Endometrium (tissue), 2 donors: ENCODE data around the gene APLF.

Experiments used
- FAIRE-seq: peaks from 2 replicates; lab custom pipeline; 2012; peaks lifted over from hg19 to GRCh38; lab: Jason Lieb, UNC
- donor health status: control.
- donor health status: control.

The APLF gene, protein sequence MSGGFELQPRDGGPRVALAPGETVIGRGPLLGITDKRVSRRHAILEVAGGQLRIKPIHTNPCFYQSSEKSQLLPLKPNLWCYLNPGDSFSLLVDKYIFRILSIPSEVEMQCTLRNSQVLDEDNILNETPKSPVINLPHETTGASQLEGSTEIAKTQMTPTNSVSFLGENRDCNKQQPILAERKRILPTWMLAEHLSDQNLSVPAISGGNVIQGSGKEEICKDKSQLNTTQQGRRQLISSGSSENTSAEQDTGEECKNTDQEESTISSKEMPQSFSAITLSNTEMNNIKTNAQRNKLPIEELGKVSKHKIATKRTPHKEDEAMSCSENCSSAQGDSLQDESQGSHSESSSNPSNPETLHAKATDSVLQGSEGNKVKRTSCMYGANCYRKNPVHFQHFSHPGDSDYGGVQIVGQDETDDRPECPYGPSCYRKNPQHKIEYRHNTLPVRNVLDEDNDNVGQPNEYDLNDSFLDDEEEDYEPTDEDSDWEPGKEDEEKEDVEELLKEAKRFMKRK

DNA sequence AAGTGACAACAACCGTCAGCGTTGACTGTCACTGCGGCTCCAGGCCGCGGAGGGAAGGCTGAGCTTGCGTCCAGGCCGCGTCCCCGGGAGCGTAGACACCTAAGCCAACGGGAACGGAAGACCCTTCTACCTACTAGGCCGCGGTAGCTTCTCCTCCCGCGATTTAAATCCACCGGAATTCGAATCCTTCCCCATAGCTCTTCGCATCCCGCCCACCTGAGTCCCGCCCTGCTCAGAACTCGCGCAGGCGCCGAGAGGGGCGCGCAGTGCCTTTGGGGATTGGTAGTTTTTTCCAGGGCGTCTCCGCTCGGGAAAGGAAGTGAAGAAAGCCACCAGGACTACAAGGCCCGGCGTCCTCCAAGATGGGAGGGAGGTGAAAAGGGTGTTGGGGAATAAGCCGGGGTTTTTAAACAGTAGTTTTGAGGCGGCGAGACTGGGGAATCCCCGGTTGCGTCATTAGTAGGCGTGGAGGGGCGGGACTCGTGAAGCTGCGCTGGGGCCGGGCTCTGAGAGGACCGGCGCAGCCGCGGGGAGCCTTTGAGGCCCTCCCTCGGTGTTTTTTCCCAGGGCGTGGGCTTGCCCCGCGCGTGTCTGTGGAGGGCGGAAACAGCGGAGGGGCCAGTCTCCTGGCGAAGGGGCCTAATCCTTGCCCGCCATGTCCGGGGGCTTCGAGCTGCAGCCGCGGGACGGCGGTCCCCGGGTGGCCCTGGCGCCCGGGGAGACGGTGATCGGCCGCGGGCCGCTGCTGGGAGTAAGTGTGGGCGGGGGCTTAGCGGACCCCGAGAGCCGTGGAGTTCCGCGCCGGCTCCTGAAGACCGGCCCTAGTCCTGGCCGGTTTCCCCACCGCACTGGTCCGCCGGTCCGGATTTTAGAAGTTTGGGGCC is at the start of gene APLF, which contains the start of gene FBXO48:
APLF (plus strand) TSS at position 509 of the 884 bp plus-strand sequence; CDS start at position 656, 147 bp downstream.
FBXO48 (minus strand) TSS at position 218 of the 884 bp plus-strand sequence. CDS start 2,149 bp downstream, outside the sequence.
- FAIRE-seq = peak; percentile 98

DNA sequence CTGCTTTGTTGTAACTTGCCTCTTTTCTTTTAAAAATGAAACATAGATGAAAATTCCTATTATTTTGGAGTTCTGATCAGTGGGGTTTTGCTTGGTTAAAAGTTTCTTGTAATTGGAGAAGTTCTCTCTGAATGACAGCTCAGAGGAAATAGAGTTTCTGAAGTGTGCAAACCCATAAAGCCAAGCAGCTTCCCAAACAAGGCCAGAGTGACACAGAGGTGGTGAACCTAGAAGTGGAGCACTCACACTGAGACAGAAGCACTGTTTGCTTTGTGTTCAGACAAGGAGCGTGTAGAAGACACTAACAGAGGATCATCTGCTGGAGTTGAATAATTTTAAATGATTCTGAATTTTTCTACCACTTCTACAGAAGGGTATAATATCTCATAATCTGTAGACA is 49.5 kb upstream of the APLF start:
- no peak for FAIRE-seq

DNA sequence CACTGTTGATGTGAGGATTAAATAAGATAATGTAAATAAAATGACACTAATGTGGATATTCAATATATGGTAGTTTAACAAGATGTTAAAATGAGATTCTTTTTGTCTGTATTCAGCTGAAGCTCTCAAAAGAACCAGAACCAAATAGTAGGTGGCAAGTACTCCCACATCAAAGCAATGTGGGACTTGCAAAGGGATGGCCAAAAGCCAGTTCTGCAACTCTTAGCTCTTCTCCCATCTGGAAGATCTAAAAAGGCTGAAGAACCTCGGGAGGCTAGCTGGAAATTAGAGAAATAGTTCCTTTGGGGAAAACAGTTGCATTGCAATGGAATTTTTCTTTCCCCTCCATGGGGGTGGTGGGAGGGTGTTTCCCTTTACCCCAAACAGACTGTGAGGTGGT is 49.0 kb upstream of the APLF start:
- no peak for FAIRE-seq

DNA sequence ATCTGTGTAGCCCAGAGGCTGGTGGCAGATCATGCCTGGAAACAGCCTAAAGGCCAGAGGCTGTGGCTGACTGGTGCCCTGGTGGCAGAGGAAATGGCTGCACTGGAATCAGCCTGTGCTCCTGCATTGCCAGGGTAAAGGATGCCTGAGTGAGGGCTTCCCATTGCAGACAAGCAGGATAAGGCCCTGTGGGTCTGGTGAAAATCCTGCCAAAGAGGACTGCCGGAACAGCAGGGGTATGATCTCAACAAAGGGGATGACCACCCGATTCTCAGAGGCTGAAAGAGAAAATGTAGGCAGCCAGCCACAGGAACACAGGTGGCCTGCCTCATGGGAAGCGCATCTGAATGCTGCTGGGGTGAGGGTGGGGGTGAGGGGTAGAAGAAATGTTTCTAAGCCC is 48.5 kb upstream of the APLF start:
- no peak for FAIRE-seq

DNA sequence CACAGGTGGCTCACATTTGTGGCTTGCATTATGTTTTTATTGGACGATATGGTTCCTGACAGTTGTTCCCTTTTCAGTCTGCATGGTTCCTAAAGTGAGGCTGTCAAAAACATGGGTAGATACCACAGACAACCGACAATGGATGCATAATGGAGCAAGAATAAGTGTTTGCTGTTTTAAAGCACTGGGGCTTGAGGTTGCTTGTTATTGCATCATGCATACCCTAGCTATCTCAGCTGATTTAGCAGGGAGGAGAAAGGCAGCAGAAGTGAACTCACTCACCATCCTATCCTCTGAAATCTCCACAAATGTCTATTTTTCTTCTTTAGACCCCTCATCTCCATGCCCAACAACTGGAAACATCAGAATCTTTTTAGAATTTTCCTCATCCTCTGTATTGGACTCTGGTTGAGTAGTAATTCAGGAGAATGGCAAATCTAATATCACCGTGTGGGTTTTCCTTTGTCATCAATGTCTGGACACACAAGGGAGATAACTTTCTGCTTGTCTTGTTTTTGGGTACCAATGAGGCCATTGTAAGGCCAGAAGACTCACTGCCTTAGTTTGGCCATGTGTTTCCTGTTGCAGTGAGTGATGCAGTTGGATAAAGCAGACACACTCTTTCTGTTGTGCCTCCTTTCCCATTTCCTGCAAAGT is 47.0 kb upstream of the APLF start:
- no peak for FAIRE-seq

DNA sequence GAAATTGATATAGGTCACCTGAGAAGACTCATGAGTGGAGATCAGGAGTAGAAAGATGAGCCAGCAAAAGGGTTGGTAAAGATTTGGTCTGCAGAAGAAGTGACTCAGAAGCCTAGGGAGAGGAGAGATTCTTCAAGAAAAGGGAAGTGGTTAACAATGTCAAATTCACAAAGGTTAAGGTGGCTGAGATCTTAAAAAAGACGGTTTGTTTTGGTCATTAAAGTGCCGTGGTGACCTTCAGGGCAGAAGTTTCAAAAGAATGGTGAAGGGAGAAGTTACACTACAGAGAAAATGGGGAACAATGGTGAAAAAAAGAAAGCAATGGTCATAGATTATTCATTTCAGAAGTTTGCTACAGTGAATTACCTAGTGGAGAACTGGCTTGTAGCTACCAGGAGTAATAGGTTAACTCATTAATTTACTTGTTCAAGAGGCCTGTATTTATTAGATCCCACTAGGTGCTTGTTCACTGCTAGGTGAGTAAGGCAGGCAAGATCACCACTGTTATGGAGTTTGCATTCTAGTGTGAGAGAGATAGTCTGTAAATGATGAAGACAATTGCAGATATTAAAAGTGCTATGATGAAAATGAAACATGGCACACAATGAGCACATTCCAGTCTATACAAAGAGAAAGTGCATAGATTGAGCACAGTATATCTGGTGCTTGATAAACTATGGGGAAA is 43.3 kb upstream of the APLF start:
- FAIRE-seq = no peak

DNA sequence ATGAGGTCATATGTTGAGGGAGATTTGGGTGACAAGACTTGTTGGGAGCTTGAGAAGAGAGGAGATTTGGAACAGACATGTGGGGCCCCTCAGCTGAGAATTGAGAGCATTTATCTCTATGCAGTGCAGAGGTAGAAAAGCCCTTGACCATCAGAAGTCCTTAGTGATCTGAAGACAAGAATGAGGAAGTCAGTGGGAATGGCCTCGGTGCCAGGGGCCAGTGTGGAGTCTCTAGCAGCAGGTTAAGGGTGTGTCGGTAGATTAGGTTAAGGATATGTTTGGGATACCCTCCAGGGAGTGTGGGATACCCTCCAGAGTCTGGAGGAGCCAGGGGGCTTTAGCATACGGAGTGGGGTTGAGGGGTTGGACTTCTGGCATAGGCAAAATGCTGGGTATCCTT is 41.9 kb upstream of the APLF start:
- no peak for FAIRE-seq

DNA sequence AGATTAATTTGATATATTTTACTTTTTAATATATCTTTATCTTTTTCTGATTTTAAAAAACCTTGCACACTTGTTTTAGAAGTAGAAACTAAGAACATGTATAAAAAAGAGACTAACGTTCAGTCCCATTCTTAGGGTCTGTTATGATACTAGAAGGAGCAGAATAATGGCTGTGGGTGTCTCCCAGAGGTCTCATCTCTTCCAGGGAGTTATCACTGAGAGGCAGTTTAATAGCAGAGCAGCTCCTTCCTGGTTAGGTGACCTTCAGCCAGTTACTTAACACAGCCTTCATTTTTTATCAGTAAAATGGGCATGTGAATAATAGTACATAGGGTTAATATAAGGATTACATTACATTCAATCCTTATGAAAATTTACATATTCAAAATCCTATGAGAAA is 40.9 kb upstream of the APLF start:
- no peak for FAIRE-seq

DNA sequence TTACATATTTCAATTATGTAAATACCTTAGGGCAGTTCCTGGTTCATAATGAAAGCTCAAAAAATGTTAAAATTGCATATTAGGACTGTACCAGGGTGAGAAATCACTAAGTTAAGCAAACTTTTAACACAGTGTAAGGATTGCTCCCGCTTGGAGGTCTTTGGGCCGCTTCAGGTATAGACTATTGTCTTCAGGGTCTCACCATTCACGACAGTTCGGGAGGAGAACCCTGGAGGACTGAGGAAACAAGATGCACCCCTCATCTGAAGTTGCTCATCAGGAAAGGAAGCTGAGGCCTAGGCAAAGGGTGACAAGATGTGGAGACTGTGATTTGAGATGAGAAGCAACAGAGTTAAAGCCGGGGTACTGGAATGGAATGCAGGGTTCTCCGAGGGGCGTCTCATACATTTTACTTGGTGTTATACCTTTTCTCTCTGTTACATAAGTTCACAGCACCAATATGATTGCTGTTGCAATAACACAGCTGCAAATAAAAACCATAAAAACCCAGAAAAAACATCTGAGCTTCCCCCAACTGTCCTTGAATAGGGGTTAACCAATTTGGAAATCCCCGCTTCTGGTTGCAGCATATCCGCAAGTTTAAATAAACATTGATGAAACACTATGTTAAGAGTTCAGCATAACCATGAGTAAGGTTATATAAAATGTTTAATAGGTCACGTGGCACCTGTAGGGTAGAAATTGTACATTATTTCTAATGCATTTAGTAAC is 40.4 kb upstream of the APLF start:
- FAIRE-seq = no peak

DNA sequence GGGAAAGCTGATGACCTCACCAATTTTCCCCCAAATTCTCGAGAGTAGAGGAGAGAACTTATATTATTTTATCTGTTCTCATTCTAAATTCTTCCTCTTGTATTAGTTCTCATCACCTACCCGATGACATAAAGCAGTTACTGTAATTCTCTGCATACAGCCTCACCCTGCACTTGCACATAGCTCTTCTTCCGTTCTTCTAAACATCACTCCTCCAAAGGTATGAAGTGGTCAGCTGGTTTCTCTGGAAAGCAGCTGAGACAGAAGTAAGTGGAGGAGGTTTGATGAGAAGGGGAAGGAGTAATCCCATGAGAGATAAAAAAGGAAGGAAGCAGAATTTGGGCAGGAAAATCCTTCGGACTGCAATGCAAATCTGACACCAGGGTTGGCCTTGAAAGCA is 39.3 kb upstream of the APLF start:
- no peak for FAIRE-seq

DNA sequence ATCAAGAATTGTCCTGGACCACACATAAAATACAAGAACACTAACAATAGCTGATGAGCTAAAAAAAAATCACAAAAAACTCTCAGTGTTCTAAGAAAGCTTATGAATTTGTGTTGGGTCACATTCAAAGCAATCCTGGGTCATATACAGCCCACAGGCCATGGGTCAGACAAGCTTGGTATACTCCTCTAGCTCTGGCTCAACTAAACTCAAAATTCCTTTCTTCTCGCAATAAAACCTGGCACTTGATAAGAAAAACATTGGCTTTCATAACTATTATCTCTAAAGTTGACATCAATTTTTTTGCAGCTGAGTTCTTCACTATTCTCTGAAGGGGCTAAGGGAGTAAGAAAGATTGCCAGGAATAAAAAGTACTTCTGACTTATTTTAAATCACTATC is 38.6 kb upstream of the APLF start:
- no peak for FAIRE-seq

DNA sequence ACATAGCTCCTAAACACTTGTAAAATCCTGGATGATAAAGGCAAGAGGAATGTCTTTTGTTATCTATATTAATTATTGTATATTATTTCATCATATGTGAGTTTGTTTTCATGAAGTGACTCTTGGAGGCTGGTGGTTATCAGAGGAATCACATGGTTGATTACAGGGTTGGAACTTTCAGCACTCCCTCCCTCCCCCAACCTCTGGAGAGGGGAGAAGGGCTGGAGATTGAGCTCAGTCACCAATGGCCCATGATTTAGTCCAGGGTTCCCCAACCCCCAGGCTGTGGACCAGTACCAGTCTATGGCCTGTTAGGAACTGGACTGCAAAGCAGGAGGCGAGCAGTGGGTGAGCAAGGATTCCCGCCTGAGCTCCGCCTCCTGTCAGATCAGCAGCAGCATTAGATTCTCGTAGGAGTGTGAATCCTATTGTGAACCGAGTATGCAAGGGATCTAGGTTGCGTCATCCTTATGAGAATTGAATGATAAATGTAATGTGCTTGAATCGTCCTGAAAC is 38.0 kb upstream of the APLF start:
- no peak for FAIRE-seq

DNA sequence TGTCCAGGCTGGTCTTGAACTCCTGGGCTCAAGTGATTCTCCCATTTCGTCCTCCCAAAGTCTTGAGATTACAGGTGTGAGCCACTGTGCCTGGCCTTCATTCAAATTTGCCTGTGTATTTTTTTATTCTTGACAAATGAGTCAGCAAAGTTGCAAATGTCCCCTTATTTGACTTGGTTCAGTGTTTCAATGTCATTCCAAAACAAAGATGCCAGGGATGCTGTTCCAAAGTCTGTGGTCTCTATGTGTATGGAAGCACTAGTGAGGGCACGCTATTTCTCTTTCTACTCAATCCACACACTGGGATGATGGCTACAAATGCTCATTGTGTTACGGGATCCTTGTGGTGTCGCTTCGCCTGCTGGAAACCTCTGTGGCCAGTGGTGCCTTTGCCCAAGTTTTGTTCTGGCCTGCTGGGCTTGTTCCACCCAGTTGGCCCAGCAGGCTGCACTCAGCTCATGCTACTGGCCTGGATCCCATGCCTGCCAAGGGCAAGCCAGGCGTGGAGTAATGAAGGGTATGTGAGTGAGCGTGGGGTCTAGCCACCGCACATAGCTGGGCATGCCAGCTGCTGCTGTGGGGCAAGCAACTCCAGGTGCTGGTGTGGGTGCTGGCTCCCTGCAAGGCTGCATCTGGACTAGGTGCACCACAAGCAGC is 35.9 kb upstream of the APLF start:
- no peak for FAIRE-seq

DNA sequence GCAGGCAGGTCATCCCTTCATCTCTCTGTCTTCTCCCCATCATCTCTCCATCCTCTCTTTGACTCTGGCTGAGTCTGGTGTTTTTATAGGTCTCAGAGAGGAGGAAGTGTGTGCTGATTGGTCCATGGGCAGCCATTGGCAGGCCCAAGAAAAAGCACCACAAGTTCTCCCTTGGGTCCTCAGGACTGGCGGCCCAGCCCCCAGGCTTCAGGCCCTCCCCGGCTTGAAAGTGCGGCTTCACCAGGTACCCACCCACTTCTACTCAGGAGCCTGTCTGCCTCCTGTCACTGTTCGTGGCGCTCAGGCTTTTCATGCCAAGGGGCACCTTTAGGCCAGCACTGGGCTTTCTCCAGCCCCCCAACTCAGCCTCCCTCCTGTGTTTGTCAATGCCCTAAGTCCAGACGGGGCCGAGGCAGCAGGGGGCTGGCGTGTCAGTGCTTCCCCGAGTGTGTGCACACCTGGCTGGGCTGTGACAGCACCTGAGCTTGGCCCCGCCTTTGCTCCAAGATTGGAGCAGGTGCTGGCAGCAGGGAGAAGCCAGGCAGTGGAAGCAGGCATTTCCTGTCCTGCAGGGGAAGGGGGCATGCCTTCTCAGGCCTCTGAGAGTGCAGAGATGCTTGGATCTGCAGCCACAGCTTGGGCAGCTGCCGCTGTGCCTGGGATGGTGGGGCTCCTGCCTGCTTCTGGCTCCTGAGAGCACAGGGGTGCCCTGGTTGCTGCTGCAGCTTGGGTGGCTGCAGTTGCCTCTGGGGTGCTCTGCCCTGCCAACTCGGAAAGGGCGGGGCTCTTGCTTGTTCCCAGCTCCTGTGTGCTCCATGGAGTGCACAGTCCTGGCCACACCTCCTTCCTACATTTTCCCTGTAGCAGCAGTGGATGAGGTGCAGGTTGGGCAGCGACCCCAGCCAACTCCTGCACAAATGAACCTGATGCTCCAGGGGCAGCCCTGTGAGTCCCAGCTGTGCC is 34.4 kb upstream of the APLF start:
- FAIRE-seq = no peak

DNA sequence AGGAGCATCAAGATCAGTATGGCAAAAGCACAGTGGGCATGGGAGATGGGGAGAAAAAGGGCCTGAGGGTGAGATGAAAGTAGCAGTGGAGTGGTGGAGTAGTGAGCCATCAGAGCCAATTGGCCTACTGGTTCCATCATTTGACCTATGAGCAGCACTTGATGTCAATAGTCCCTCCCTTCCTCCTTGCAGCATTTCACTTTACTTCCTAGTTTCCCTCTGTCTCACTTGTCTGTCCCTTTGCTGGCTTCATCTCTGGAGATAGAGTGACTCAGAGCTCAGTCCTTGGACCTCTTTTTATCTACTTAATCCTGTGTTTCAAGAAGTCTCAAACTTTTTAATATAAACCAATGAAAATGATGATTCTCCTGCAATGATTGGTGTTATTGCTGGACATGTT is 32.4 kb upstream of the APLF start:
- no peak for FAIRE-seq

DNA sequence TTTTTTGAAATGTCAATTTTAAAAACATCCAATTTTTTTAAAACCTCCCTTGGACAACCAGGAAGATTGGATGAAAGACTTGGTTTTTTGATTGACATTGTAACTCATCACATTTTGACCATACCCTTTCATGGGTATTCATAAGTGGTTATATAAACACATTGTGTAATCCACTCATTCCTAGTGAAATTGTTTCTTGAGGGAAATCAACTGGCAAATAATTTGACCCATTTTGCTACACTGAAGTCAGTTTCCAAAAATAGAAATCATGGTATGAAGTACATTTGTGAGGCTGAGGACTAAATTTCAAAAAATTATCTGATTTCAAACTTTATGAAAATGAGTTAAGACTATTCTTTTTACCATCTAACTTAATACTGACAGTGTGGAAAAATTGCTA is 31.8 kb upstream of the APLF start:
- FAIRE-seq = no peak

DNA sequence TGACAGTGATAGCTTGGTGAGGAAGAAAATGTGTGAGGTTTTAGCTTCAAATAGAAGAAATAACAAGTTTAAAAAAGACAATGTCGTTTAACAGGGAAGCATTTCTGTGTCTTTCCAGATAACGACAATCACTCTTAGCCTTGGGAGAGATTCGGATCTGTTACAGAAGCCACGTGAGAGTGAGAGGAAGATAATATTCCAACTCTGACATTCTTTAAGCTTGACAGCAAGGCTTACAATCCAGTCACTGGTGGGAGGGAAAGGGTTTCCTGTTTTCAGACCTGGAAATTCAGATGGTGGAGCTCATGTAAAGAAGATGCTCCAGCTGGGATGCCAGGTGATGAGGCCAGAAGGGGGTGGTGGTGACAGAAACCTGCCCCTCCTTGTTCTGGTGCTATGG is 31.1 kb upstream of the APLF start:
- no peak for FAIRE-seq

DNA sequence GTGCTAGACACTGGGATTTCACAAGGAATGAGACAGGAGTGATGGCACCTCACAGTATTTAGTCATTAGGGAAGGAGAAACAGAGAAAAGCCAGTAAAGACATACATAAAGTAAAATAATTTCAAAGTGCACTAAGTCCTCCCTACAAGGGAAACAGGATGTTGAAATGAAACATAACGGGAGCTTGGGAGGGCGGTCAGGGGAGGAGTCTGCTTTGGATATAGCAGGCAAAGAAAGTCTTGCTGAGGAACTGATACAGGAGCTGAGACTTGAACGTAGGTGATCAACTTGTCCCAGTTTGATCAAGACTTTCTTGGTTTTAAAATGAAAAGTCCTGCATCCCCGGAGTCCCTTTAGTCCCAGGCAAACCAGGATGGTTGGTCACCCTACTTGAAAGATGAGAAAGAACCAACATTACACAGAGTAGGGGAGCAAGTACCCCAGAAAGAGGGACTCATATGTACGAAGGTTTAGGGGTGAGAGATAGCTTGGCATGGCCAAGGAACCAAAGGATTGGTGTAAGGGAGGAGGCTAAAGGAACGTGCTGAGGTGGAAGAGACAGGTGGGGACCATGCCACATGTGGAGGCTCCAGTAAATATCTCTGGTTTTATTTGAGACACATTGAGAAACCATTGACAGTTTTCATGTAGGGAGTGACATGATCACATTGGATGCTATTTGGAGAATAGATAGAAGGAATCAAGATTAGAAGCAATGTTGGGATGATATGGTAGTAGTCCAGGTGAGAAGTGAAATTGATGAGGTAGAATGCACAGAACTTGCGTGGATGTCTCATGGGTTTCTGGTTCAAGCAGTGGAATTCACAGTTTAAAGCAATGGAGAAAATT is 28.7 kb upstream of the APLF start:
- FAIRE-seq = no peak
